ENCODE results near the gene MLXIP. TPM values are rescaled to one million over a fixed set of nuclear protein-coding genes. Genes with fewer than 3 reads are reported as not detected.

Gene MLXIP
- total RNA-seq, 1 donor from 2014 or later = 18.5 TPM

- DNase-seq (ENCODE audit: low read depth) = no peak
- peak; percentile 74 for TF ChIP-seq CTCF (conservative IDR thresholded peaks at IDR 0.05; ENCODE audit: low read depth, low read length)
- H3K4me3 ChIP-seq (ENCODE audit: low read depth, low read length) = no peak overlapping the region
Measured at GRCh38 chr12:122123051-122123760, 44.6 kb downstream of the MLXIP start.

GRCh38 chr12:122123761-122124145 lies 45.2 kb downstream of the MLXIP start:
- TF ChIP-seq CTCF (conservative IDR thresholded peaks at IDR 0.05; ENCODE audit: low read depth, low read length) = no peak
- DNase-seq (ENCODE audit: low read depth) = no peak
- no peak overlapping the region for H3K4me3 ChIP-seq (ENCODE audit: low read depth, low read length)

GRCh38 chr12:122124370-122124769 lies 45.8 kb downstream of the MLXIP start:
- TF ChIP-seq CTCF (conservative IDR thresholded peaks at IDR 0.05; ENCODE audit: low read depth, low read length) = no peak
- no peak overlapping the region for H3K4me3 ChIP-seq (ENCODE audit: low read depth, low read length)
- no peak for DNase-seq (ENCODE audit: low read depth)

GRCh38 chr12:122125452-122126341 lies 47.1 kb downstream of the MLXIP start:
- DNase-seq (ENCODE audit: low read depth) = no peak
- no peak for TF ChIP-seq CTCF (conservative IDR thresholded peaks at IDR 0.05; ENCODE audit: low read depth, low read length)
- H3K4me3 ChIP-seq (ENCODE audit: low read depth, low read length) = no peak overlapping the region

DNA sequence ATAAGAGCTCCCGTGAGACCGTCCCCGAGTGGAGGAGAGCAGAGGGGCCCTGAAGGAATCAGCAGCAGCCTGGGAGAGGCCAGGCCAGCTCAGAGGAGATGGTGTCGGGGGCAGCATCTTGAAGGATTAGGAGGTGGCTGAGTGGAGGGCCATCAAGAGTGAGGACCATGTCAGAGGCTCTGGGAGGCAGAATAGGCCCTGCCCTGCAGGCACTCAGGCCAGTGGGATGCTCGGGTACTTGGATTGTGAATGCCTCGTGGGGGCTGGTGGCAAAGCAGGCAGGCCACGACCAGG lies 47.7 kb downstream of the MLXIP start:
- no peak overlapping the region for H3K4me3 ChIP-seq (ENCODE audit: low read depth, low read length)
- TF ChIP-seq CTCF (conservative IDR thresholded peaks at IDR 0.05; ENCODE audit: low read depth, low read length) = no peak
- no peak for DNase-seq (ENCODE audit: low read depth)

DNA sequence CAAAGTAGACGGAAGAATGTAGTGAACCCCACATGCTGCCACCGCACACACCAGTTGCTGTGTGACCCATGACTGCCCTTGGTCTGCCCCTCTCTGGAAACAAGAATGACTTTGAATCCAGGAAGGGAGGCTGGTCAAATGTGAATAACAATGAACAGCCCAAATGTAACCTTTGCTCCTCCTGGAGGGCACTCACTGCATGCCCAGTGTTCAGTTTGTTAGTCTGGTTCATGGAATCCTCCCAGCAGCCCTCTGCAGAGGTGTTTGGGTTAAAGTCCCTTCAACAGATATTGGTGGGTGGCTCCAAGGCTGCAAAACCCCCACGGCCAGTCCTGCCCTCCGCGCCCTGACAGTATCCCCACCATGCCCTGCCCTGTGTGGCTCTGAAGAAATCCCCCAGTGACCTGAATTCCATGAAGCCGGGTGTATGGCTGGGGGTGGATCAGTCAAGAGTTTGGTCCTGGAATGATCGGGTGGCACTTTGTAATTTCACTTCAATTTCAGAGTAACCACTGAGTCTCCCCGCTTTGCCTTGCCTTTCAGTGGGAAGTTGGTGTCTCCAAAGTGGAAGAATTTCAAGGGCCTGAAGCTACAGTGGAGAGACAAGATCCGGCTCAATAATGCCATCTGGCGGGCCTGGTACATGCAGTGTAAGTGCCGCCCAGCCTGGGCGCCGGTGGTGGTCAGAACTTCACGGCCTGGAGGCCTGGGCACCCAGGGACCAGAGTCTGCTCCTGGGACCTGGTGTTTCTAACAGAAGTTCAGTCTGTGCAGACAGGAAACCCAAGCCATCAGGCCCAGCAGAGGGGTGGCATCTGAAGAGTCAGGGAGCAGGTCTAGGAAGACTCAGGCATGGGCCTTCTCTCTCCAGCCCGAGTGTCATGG lies 48.4 kb downstream of the MLXIP start:
- H3K4me3 ChIP-seq (ENCODE audit: low read depth, low read length) = no peak overlapping the region
- no peak for DNase-seq (ENCODE audit: low read depth)
- TF ChIP-seq CTCF (conservative IDR thresholded peaks at IDR 0.05; ENCODE audit: low read depth, low read length) = peak; percentile 64
